Esophagus mucosa (tissue), 1 donor: Measurements from ENCODE around the gene RPS27. TPM values are rescaled to one million over a fixed set of nuclear protein-coding genes. Genes with fewer than 3 reads are reported as not detected.
"Not testable (repeated sequence)": the region's sequence is repeated elsewhere in the genome, so short reads cannot be mapped to it uniquely, and the experiment has no call there.

Experiments used
- ATAC-seq: fragments of 200-7000 bp; cut with Tn5 transposase; one replicate; pipeline ENCODE4 v1.9.1; 2020
- total RNA-seq: library from RNA; stranded (reverse); gene quantifications from one replicate; pipeline ENCODE4 v1.2.4, GENCODE V29; 2023
- donor health status: DM: yes; HTN: yes; CAD: no.

RPS27 gene
- total RNA-seq, 1 donor from 2014 or later = 1,798 TPM

- no peak for ATAC-seq
These were observed 29.1 kb upstream of the RPS27 start for GRCh38 chr1:153961421-153961820.

- ATAC-seq = peak; percentile 40
These were observed 28.2 kb upstream of the RPS27 start for GRCh38 chr1:153962088-153963029.

GRCh38 chr1:153963030-153963849, 27.3 kb upstream of the RPS27 start, which contains the start of gene SLC39A1:
Gene SLC39A1 (minus strand): TSS chr1:153963537. CDS start chr1:153962715, 822 bp downstream.
- ATAC-seq = peak; percentile 79

GRCh38 chr1:153963850-153964331, 26.7 kb upstream of the RPS27 start:
- ATAC-seq = peak; percentile 26

- peak; percentile 84 for ATAC-seq
These were observed 23.2 kb upstream of the RPS27 start, which contains the start of gene CREB3L4 for GRCh38 chr1:153967107-153967999. Gene CREB3L4 (plus strand): TSS chr1:153967902. CDS start chr1:153968526, 624 bp downstream.

- peak; percentile 12 for ATAC-seq
These were observed 22.6 kb upstream of the RPS27 start for GRCh38 chr1:153968000-153968363.

GRCh38 chr1:153968408-153968807, 22.2 kb upstream of the RPS27 start:
- ATAC-seq = no peak

- ATAC-seq = no peak
These were observed 21.6 kb upstream of the RPS27 start for GRCh38 chr1:153968972-153969371.

- no peak for ATAC-seq
These were observed 20.2 kb upstream of the RPS27 start for GRCh38 chr1:153970346-153970745.

- no peak for ATAC-seq
These were observed 17.5 kb upstream of the RPS27 start for GRCh38 chr1:153973071-153973470.

- no peak for ATAC-seq
These were observed 17.0 kb upstream of the RPS27 start for GRCh38 chr1:153973525-153973924.

GRCh38 chr1:153976819-153977249, 13.7 kb upstream of the RPS27 start:
- no peak for ATAC-seq

GRCh38 chr1:153977250-153978240, 13.0 kb upstream of the RPS27 start, which contains the start of gene JTB:
Gene JTB (minus strand): TSS chr1:153977674. CDS start chr1:153977252, 422 bp downstream.
- peak; percentile 91 for ATAC-seq

GRCh38 chr1:153978274-153978909, 12.2 kb upstream of the RPS27 start:
- ATAC-seq = no peak

- ATAC-seq = not testable (repeated sequence)
These were observed 11.5 kb upstream of the RPS27 start for GRCh38 chr1:153979091-153979490.

GRCh38 chr1:153981735-153982134, 8.8 kb upstream of the RPS27 start:
- not testable (repeated sequence) for ATAC-seq

- no peak for ATAC-seq
These were observed 6.3 kb upstream of the RPS27 start for GRCh38 chr1:153984123-153984894.

- peak; percentile 11 for ATAC-seq
These were observed 5.1 kb upstream of the RPS27 start for GRCh38 chr1:153985341-153985912.
